Right lung (tissue), 5 donors: ENCODE measurements around the gene IL37. TPM values are rescaled to one million over a fixed set of nuclear protein-coding genes. Genes with fewer than 3 reads are reported as not detected.
"Not testable (repeated sequence)": the region's sequence is repeated elsewhere in the genome, so short reads cannot be mapped to it uniquely, and the experiment has no call there.

Experiments used
- DNase-seq, 2 donors: peaks; one replicate each; pipeline ENCODE4 v3.0.0-alpha.2; 2013
- polyA plus RNA-seq, 5 donors: library from polyadenylated mRNA; unstranded; fragments of 120-200 nt; gene quantifications; one replicate each; pipeline versions ENCODE4 v1.2.1 to v1.2.3, GENCODE V29; 2013; ENCODE audit warnings: inconsistent platforms in 1 of 5, low replicate concordance in 1 of 5; ENCODE audit not compliant: insufficient read length in 5 of 5, insufficient read depth in 1 of 5

The IL37 gene
- polyA plus RNA-seq, 5 donors, result 0.18 to 0.65 (median 0.27) TPM

DNA sequence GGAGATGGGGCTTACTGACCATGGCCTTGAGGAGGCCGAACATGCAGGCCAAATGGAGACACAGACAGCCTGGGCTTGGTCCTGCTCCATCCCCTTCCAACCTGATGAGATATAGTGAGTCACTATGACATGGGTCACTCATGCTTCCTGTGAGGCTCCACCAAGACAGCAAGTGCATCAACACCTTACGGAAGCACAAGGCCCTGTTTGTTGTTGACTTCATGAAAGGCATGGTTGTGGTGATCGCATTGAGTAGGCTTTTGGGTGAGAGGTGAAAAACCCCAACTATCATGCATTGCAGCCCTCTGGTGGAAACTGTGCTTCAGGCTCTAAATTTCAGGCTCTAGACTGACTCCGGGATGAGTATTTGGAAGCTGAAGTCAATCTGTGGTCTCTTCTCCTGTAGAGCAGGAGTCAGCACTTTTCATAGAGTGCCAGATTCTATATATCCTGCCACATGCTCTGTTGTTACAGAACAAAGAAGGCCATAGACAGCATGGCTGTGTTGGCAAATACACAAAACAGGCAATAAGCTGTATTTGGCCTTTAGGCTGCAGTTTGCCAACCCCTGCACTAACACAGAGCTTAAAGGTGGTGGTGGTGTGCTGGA is 10.1 kb downstream of the IL37 start:
- no peak for DNase-seq

DNA sequence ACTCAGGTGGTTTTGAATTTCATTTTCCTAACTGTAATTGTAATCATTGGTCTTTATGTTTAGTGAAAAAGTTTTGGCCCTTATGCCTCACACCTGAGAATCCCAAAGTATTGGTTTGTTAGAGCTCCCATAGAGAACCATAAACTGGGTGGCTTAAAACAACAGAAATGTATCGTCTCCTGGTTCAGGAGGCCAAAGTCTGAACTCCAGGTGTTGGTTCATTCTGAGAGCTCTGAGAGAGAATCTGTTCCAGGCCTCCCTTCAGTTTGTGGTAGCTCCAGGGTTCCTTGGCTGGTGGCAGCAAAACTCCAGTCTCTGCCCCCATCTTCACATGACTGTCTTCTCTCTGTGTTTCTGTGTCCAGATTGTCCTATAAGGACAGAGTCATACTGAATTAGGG is 11.0 kb downstream of the IL37 start:
- no peak for DNase-seq

DNA sequence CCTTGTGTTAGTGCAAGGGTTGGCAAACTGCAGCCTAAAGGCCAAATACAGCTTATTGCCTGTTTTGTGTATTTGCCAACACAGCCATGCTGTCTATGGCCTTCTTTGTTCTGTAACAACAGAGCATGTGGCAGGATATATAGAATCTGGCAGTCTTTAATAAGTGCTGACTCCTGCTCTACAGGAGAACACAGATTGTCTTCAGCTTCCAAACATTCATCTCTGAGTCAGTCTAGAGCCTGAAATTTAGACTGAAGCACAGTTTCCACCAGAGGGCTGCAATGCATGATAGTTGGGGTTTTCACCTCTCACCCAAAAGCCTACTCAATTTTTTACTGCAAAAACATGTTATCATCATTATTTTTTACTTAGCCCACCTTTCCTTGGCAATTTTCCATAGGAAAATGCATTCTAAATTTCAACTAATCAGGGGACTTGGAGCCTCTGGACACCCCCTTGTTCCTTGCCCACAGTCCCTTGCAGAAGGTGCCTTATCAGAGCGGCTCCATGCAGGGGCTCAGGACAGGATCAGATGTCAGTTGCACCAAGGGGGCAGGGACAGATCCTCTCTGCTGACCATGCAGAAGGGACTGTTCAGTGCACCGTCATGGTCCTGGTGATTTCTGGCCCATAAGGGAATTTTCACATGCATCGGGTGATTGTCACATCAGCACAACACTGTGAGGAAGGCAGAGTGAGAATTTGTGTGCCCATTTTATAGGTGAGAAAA is 12.4 kb downstream of the IL37 start:
- DNase-seq, result no peak

DNA sequence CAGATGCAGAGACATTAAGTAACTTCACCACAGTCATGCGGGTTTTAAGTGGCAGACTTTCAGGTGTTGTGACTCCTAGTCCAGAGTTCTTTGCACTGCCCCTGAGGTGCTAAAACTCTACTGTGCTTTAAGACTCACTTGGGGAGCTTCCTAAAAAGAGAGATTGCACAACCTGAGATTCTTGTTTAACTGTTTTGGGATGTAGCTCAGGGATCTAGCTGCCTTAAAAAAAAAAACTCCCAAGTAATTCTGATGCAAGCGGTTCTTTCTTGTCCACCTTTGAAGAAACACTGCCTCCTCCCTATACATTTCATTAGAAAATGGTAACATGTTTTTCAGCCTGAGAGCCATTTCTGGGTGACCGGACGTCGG is 13.0 kb downstream of the IL37 start:
- DNase-seq, result no peak

DNA sequence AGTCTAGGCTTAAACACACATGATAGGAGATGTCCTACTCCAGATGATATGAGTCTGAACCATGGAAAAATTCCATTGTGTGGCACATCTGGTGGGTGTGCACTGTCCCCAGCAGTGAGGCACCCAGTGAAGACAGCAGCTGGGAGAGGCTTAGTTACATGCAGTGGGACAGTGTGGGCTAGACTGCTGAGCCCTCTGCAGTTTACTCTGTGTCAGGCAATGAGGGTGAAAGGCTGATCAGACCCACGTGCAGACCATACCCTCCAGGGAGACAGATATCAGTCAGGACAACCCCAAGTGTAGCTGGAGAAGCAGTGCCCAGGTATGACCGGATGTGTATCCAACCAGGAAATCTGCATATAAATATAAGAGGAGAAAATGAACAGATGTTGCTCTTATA is 13.4 kb downstream of the IL37 start:
- DNase-seq, result no peak

DNA sequence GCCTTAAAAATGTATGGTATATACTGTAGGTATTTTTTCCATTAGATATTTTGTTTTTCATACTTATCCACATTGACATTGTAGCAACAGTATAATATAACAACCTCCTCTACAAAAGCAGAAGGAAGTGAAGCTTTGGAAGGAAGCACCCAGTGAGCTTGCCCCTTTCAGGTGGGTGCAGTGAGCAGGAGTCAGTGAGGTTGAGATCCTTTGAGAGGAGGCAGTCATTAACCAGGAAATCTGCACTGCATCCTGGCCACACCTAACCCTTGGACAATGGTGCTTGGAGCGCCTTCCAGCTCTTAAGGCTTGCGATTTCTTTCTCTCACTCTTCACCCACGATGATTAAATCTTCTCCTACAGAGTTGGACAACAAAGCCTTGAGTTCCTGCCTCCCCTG is 13.9 kb downstream of the IL37 start:
- DNase-seq, result peak; percentile 16 to 20

DNA sequence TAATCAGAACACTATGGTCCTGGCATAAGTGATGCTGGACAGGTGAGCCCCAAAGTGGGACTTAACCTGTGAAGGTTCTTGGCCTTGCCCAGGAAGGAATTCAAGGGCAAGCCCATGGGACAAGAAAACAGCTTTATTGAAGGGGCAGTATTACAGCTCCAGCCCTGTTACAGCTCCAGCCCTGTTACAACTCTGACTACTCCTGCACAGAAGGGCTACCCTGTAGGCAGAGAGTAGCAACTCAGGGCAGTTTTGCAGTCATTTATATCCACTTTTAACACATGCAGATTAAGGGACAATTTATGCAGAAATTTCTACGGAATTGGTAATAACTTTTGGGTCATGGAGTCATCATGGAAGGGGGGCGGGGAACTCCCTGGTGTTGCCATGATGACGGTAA is 15.7 kb downstream of the IL37 start:
- no peak for DNase-seq

DNA sequence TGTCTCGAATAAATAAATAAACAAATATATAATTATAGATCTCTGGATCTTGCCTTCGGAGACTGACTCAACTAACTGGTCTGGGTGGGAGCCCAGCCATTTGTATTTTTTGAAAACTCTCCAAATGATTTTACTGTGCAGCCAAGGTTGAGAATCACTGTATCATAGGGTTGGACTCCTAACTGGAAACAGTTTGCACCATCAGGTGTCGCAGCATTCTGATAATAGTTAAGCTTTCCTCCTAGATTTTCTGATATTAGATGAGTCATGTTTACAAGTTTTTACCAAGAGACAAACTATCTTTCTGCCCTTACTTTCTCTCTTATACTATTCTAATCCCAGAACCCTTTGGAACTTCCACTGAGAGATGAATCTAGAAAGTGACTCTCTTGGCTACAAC is 16.8 kb downstream of the IL37 start:
- no peak for DNase-seq

DNA sequence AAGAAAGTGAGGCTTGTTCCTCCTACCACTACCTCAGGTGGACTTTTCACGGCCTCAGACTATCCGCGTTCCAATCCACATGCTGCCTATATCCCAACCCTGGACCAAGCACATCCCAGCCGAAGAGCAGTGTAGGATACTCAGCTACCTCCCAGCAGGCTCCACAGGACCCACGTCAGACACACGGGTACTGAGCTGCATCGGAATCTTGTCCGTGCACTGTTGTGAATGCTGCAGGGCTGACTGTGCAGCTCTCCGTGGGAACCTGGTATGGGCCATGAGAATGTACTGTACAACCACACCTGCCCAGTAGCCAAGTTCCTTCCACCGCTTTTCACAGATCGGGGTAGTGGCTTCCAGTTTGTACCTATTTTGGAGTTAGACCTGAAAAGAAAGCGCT is 22.3 kb downstream of the IL37 start:
- DNase-seq, result no peak

DNA sequence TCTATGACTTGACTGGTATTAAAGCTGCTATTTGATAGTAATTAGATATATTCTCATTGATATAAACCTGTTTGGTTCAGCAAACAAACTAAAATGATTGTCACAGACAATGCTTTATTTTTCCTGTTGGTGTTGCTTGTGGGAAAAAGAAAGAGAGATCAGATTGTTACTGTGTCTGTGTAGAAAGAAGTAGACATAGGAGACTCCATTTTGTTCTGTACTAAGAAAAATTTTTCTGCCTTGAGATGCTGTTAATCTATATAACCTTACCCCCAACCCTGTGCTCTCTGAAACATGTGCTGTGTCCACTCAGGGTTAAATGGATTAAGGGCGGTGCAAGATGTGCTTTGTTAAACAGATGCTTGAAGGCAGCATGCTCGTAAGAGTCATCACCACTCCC is 23.2 kb downstream of the IL37 start:
- DNase-seq, result not testable (repeated sequence)

DNA sequence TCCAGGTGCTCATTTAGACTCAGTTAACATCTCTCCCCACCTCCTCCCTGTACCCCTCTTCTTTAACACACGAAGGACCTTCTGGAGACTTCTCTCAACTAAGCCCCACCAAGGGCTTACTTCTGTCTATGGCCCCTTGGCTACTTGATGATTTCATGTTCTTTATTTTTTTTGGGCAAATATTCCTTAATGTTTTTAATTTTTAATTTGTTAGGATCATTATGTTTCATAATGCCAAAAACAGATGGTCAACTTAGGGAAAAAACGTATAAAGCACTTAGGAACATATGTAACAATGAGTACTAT is 25.9 kb downstream of the IL37 start:
- no peak for DNase-seq

DNA sequence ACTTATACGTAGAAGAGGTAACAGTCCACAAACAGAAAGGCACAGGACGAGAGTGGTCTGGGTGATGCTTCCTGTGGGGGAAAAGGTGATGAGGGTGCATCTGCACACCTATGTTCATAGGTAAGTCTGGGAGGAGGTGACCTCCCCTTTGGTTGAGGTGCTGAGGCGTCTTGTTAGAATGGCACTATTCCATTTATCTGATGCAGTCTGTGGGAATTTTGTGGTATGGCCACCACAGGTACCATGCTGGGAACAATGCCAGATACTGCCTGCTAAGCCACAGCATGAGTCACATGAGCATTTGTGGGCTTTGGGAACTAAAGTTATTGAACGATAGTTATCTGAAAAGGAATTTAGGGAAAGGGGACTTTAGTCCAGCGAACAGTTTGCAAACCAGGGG is 27.9 kb downstream of the IL37 start:
- DNase-seq, result no peak

DNA sequence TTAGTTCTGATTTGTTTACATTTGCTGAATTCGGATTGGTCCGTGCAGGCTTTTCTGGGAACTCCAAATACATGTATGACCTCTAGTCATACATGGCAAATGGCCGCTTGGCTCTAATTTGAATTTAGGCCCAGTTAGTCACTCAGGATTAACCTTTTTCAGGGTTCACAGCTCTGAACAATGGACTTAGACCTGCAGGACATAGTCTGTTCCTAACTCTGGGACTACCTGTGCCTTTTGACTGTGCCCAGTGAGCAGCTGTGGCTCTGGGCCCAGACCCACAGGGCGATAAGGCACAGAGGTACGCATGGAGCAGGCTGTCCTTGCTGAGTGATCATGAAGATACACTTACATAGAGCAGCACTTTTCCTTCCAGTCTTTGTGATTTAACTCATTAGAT is 28.5 kb downstream of the IL37 start:
- no peak for DNase-seq

DNA sequence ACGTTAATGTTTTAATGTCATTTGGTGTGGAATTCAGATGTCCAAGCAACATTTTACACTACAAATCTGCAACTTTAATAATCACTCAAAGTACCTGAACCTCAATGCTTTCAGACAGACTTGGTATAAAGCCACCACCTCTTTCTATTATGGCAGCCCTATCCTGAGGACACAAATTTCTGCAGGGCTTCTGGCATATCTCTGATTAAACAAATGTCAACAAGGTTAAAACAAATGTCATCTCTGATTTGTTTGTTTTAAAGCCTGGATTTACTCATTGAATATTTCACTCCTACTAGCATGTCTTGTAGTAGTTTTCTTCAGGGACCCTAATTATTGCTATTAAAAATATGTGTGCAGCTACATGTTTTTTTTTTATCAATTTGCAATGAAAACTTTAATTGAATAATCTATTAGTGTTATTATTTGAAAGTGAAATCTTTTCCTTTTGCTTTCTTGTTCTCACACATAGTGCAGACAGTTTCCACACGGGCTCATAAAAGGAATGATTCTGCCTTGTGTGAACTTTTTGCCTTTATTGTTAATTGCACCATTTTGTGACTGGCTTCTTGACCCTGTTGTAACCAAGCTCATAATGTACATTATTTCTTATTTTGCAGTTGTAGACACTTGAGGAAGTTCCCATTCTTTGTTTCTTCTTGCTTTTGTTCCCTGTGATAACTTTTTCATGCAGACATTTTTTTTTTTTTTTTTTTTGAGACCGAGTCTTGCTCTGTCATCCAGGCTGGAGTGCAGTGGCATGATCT is 30.1 kb downstream of the IL37 start:
- DNase-seq, result no peak

DNA sequence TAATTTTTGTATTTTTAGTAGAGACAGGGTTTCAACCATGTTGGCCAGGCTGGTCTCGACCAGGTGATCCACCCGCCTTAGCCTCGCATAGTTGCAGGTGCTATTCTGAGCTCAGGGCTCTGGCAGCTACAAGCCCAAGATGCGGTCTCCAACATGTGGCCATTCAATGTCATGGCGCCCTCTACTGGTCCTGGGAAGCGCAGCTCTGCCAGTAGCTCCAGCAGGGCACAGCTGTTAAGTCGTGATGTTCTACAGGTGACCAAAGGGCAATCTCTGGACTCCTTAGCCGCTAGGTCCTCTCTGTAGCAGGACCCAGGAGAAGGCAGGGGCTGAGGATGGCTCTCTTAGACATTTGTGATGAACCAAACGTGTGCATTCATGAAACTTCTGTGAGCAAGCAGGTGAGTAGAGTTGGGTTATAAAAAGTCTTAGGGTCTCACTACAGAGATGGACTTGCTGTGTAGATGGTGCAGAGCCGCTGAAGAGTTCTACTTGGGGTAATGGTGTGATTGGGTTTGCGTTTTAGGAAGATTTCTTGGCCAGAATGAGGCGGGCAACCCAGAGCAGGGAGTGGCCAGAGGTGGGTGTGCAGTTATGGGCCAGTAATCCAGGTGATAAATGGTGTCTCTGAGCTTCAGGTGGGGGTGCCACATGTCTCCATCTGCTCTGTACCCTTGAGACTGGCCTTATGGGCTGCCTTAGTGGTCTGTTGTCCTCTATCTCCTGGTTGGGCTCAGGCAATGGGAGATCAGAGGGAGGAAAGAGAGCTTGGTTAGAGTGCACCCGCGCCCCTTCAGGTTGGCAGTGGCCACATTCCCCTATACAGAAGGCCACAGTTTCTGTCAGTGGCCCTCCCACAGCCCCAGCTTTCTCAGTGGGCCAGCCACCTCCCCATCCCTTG is 31.0 kb downstream of the IL37 start:
- DNase-seq, result peak; percentile 54 to 68

DNA sequence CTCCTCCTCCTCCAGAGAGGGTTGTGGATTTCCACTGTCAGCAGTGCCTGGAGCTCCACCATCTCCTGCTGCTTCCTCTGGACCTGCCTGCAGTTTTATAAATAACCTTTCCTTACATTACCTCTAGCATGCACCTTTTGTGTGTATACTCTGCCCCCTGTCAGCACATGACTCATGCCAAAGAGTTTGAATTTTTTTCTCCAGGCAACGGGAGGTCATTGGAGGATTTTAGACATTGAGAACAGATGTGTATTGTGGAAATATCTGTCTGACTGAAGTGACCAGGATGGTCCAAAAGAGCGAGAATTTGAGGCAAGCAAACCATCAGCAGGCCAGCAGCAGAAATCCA is 31.7 kb downstream of the IL37 start:
- no peak for DNase-seq

DNA sequence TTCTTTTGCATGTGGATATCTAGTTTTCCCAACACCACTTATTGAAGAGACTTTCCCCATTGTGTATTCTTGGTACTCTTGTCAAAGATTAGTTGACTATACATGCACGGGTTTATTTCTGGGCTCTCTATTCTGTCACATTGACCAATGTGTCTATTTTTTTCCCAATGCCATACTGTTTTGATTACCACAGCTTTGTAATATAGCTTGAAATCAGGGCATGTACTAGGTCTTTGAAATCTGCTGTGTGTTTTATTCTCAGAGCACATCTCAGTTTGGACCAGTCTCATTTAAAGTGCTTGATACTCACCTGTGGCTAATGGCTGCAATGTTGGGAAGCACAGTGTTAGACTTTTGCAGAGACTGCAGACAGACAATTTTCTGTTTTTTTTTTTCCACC is 34.0 kb downstream of the IL37 start:
- DNase-seq, result no peak

DNA sequence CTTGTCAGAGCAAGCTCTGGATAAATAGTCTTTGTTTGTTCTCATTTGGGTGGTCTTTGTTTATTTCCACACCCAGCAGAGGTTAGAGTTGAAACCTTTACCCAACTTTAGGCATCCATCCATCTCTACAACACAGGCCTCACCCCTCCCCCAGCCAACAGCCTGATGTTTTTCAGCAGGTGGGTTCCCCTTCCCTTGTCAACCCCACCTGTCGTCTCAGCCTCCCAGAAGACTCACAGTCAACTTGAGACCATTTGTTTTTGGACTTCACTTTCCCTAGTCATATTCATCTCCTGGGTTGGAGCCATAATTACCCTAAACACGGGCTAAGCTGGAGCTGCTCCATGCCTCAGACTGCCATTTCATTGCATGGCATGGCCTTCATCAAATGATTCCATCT is 35.1 kb downstream of the IL37 start:
- DNase-seq, result no peak

DNA sequence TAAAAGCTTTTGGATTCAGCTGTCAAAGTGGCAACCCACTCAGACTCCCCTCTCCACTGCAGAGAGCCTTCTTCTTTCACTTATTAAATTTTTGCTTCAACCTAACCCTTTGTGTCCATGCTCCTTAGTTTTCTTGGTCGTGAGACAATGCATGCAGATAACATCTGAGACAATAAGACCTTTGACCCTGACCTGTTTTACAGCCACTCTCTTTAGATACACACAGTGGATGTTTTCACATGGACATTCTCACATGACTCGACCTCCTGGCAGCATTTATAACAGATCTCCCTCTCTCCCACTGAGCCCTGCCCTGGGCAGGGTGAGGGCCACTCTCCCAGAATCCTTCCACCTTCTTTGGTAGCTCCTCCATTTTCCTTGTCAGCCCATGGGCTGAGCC is 36.4 kb downstream of the IL37 start:
- DNase-seq, result no peak

DNA sequence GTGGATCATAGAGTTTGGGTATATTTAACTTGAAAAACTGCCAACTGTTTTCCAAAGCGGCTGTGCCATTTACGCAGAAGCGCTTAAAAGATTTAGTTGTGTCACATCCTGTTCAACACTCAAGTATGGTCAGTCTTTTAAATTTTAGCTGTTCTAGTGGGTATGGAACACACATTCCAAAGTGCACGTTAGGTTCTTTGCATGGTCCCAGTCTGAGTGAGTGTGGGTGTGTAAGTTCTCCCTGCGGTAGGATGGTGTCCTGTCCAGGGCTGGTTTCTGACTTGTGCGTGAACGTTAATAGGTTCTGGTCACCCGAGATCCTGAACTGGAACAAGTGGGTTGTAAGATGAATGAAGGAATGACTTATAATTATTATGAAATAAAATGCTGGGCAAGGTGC is 38.5 kb downstream of the IL37 start:
- no peak for DNase-seq

DNA sequence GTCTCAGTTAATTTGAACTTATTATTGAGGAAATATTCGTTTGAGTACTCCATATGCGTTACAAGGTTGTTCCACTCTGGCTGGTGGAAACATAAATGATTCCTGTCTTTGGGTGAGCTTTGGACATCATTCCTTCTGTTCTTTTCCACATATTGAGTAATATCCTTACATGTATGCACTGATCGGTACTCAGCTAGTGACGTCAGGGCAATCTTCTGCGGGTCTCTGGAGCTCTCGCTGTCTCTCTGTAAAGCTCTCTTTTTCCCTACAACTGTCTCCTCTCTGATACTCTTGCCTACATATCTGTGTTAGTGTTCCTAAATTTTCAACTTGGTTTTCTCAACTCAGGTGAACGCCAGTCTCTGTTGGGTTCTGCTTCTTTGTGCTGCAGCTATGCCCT is 43.4 kb downstream of the IL37 start:
- no peak for DNase-seq

DNA sequence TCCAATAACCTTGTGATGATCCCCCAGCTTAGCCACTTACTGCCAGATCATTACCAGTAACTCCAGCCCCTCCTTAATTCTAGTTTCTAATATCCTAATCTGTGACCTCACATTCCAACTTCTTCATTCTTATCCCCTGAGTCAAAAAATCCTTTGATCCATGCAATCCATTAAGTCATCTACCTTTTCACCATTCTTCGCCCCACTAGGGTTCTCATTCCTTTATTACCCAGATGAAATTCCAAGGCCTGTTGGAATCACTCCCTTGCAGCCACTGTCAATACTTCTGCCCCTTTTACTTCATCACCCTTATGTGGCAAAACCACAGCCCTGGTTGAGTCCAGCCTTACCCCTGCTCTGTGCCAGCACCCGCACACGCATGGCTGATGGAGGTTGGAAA is 46.5 kb downstream of the IL37 start:
- no peak for DNase-seq
